ENCODE results near the gene TNFRSF19.
"Not testable (repeated sequence)": the region's sequence is repeated elsewhere in the genome, so short reads cannot be mapped to it uniquely, and the experiment has no call there.

TNFRSF19 gene, protein sequence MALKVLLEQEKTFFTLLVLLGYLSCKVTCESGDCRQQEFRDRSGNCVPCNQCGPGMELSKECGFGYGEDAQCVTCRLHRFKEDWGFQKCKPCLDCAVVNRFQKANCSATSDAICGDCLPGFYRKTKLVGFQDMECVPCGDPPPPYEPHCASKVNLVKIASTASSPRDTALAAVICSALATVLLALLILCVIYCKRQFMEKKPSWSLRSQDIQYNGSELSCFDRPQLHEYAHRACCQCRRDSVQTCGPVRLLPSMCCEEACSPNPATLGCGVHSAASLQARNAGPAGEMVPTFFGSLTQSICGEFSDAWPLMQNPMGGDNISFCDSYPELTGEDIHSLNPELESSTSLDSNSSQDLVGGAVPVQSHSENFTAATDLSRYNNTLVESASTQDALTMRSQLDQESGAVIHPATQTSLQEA

DNA sequence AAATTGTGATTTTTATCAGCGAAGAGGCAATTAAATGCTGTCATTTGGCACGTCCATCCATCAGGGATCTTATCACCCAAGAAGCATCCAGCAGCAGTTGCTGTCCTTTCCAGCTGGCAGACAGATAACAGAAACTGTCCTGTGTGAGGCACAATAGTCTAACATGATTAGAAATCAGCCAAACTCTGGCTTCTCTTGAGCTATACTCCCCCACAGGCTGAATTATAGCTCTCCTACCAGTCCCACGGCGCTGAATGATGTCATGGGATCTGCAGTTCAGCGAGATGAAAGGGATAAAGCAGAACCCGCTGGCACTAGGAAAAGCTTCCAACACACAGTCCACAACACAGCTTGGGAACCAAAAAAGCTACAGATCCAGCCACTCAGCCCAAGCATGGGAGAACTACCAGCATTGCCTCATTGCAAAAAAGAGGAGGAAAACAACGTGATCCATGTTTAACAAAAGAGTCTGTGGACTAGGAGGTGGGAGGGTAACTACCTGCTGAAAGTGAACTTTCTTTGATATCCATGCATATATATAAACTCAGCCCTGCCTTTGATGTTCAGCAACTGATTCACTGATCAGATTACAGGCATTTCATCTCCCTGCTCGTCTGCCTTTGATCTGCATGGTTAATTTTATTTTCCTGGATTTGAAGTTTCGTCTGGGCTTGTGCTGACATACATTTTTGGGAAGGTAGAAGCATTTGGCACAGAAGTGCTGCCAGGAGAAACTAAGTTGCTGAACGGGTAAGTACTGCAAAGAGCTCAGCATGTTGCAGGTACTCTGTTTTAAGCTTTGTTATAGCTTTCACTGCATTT is at the start of gene TNFRSF19:
TNFRSF19 (plus strand) TSS at position 314 of the 822 bp plus-strand sequence. CDS start 19,772 bp downstream, outside the sequence.
- DNase-seq (ENCODE audit: low read depth in 1 of 2, low spot score in 1 of 2): no peak

DNA sequence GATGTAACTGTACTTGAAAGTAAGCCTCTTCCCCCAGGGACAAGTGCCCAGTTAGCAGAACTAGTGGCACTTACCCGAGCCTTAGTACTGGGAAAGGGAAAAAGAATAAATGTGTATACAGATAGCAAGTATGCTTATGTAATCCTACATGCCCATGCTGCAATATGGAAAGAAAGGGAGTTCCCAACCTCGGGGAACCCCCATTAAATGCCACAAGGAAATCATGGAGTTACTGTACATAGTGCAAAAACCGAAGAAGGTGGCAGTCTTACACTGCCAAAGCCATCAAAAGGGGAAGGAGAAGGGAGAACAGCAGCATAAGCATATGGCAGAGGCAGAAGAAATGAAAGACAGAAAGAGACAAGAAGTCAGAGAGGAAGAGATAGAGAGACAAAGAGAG is 40.3 kb upstream of the TNFRSF19 start:
- not testable (repeated sequence) for DNase-seq (ENCODE audit: low read depth in 1 of 2, low spot score in 1 of 2)

DNA sequence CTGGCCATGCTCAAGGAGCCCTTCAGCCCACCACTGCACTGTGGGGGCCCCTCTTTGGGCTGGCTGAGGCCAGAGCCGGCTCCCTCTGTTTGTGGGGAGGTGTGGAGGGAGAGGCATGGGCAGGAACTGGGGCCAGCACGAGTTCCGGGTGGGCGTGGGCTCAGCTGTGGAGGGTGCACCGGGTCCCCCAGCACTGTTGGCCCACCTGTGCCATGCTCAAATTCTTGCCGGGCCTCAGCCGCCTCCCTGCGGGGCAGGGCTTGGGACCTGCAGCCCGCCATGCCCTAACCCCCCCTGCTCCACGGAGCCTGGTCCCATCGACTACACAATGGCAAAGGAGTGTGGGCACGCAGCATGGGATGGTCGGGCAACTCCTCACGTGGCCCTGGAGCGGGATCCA is 38.8 kb upstream of the TNFRSF19 start:
- DNase-seq (ENCODE audit: low read depth in 1 of 2, low spot score in 1 of 2): no peak

DNA sequence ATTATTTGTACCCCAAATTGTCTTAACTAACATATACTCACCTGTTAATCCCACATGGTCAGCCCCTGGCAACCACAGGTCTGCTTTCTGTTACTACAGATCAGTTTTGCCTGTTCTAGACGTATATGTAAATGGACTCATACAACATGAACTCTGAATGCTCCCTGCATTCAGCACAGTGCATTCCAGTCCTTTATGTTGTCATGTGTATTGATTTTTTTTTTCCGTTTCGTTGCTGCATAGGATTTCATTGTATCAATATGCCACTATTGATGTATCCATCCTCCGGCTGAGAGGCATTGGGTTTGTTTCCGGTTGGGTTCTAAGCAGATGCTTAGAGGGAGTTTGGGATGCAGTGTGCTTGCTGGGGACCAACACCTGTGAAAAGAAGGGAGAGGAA is 36.1 kb upstream of the TNFRSF19 start:
- DNase-seq (ENCODE audit: low read depth in 1 of 2, low spot score in 1 of 2): no peak

DNA sequence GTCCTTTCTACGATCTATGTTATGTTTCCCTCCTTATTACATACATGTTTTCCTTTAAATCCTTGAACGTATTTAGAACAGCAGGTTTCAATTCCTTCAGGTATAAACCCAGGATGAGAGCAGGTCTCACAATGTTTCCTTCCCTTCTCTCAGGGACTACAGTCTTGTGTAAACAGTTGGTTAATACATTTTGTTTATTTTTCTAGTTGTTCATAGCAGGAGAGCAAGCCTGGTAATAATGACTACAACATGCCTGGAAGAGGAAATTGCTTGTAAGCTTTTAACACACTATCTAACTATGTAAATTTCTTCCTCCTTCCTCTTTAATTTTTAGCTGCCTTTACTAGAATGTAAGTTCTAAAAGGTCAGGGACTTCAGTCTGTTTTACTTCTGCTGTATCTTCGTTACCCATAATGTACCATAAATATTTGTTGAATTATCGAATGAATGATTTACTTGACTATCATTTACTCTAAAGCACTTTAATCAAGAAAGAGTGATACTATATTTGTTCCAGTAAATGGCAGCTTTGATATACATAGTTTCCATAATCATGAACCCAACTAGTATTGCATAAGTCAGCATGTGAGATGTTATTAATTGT is 28.9 kb upstream of the TNFRSF19 start:
- DNase-seq (ENCODE audit: low read depth in 1 of 2, low spot score in 1 of 2): no peak

DNA sequence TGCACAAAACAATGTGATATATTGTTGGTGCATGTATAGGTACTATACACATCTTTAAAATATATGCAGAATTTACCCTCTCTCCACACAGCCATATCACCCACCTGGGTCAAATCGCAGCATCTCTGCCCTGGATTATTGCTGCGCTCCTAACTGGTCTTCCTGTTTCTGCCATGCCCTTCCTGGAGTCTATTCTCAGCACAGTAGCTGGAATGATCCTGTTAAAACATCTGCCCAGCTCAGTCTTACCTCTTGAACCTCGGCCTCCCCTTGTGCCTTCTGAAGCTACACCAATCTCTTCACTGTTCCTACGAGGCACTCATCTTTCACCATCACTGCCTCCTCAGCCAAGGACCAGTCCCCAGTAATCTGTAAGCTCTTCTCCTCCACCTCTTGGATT is 25.5 kb upstream of the TNFRSF19 start:
- no peak for DNase-seq (ENCODE audit: low read depth in 1 of 2, low spot score in 1 of 2)

DNA sequence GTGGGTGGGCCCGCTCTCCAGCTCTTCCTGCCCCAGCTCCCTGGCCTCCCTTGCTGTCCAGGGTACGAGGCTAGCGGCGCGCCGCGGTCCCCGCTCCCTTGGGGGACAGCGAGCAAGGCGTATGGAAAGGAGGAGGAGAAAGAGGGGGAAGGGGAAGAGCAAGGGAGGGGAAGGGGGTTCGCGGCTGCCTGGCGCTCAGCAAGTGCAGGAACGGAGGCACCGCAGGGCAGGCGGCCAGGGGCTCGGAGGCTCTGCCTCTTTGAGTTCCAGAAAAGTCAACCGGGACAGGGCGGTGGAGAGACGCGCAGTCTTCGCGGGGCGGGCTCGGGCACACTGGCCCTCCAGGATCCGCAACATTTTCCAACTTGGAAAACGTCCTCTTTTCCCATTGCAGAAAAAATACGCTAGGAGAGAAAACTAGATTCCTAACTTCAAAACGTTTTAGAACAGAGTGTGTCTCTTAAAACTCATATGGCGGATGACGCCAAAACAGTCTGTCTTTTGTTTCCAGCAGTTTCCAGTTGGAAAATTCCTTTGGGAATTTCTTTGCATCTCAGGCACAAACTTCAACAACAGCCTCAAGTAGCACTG is 23.1 kb upstream of the TNFRSF19 start:
- no peak for DNase-seq (ENCODE audit: low read depth in 1 of 2, low spot score in 1 of 2)

DNA sequence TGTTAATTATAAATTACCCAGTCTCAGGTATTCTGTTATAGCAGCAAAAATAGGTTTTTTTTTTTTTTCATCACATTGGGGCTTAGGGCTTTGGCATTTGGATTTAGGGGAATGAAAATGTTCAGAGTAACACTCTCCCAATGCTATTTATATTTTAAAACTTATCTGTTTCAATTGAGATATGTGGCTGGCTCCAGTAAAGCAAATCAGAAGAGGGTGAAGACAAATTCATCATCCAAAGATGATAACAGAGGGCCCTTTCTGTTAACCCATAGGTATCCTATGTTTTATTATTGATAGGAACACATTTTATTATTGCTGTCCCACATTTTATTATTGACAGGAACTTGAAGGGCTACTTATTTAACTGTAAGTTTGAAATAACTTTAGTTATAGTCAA is 20.5 kb upstream of the TNFRSF19 start:
- no peak for DNase-seq (ENCODE audit: low read depth in 1 of 2, low spot score in 1 of 2)

DNA sequence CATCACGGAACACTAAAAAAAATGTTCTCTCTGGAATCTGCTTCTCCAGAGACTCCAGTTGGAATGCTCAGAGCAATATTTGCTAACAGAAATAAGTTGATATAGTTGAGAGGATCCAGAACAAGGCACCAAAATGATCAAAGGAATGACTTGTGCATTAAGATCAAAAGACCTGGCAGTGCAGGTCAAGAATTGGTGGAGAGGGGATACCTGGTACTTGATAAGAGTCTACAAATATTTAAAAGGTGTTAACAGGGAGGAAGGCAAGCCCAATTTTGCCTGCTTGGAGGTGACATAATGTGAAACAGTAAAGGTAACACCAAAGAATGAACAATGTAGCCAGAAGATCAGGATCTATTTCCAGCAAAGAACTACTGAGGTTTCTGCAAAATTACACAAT is 20.0 kb upstream of the TNFRSF19 start:
- no peak for DNase-seq (ENCODE audit: low read depth in 1 of 2, low spot score in 1 of 2)

DNA sequence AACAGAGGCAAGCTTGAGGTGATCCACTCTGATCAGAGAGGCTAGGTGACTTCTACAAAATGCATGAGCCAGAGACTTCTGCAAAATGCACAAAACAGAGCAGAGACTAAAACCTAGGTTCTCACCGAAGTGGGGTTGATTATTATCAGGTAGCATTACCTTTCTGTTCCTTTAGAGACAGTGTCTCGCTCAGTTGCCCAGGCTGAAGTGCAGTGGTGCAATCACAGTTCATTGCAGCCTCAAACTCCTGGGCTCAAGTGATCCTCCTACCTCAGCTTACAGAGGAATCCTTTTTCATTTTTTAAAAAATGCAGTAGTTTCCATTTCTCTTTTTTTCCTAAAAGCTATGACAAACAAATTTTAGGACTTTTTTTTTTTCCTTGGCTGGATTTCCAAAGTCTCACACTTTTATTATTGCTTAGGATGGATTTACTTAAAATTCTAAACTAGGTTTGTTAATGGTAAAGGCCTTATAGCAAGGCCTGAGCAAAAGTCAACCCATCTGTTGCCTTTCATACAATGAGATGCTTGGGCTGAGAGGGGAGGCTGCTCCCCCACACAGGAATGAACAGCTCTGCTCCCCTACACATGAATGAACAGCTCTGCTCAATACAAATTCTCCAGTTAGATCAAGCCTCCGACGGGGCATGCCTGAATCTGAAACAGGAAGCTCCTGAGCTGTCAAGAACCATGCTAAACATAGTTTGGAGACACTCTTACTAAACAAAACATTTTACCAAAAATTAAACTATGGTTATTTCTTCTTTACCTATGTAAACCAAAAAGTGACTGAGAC is 18.8 kb upstream of the TNFRSF19 start:
- DNase-seq (ENCODE audit: low read depth in 1 of 2, low spot score in 1 of 2): no peak

DNA sequence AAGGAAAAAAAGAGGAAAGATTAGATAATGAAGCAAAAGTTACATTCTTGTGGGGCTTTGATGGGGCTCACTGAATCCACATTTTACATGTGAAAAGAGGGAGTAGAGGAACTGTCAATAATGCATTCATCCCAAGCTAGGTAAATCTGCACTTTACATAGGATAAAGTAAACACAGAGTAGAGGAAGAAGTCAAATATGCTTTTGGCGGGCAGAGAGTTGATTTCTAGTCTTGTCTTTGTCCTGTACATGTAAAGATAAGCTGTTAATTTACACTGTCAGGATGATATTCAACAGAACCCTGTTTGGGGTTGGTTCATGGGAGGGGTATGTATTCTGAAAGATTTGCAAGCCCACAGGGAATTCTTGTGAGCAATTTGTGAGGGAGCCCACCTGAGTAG is 18.0 kb upstream of the TNFRSF19 start:
- DNase-seq (ENCODE audit: low read depth in 1 of 2, low spot score in 1 of 2): no peak

DNA sequence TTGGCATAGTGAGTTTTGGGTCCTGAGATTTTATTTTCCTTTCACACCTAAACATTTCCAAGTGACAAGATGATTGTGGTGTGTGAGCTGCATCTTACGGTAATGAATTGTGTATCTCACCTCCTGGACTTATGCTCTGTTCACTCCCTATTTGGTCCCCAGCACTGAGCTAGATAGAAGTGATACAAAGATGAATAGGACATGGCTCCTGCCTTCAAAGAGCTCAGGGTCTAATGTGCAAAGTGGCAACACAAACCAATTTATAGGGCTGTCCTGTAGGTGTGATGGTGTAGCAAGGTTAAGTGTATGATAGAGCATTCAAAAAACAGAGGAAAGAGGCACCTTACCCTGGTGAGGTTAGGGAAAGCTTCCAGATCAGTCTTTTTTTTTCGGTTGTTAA is 17.6 kb upstream of the TNFRSF19 start:
- no peak for DNase-seq (ENCODE audit: low read depth in 1 of 2, low spot score in 1 of 2)

DNA sequence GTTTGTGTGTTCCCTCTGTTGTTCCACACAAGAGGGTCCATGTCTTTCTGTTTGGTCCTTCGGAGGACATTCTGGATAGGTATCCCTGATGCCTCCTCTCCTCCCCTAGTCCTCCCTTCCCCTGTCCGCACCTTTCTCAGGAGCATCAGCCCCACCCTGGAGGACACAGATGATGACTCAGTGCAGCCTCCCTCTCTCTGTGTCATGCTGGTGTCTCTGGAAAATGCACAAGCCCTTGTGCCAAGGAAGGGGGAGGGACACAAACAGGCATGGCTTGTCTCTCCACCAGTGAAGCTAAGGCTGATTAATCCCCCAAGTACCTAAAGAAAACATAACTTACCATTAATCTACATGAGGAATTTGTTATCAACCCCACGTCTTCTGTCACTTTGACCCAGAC is 16.2 kb upstream of the TNFRSF19 start:
- no peak for DNase-seq (ENCODE audit: low read depth in 1 of 2, low spot score in 1 of 2)

DNA sequence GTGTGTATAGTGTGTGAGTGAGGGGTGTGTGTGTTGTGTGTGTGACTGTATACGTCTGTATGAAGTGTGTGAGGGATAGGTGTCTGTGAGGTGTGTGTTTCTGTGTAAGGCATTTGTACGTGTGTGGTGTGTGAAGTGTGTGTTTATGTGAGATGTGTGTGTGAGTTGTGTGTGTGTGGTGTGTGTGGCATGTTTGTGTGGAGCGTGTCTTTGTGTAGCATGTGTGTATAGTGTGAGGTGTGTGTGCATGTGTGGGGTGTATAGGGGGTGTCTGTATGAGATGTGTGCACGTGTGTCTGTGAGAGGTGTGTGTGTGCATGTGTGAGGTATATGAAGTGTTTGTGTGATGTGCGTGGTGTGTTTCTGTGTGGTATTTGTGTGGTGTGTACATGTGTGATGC is 13.2 kb upstream of the TNFRSF19 start:
- no peak for DNase-seq (ENCODE audit: low read depth in 1 of 2, low spot score in 1 of 2)

DNA sequence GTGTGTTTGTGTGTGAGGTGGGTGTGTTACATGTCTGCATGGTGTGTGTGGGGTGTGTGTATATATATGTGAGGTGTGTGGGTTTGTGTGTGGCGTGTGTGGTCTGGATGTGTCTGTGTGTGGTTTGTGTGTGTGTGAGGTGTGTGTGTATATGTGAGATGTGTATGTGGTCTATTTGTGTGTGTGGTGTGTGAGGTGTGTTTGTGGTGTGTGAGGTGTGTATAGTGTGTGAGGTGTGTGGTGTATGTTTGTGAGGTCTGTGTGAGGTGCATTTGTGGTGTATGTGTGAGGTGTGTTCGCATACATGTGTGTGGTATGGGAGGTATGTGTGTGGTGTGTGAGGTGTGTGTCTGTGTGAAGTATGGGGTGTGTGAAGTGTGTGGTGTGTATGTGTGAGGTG is 12.5 kb upstream of the TNFRSF19 start:
- no peak for DNase-seq (ENCODE audit: low read depth in 1 of 2, low spot score in 1 of 2)

DNA sequence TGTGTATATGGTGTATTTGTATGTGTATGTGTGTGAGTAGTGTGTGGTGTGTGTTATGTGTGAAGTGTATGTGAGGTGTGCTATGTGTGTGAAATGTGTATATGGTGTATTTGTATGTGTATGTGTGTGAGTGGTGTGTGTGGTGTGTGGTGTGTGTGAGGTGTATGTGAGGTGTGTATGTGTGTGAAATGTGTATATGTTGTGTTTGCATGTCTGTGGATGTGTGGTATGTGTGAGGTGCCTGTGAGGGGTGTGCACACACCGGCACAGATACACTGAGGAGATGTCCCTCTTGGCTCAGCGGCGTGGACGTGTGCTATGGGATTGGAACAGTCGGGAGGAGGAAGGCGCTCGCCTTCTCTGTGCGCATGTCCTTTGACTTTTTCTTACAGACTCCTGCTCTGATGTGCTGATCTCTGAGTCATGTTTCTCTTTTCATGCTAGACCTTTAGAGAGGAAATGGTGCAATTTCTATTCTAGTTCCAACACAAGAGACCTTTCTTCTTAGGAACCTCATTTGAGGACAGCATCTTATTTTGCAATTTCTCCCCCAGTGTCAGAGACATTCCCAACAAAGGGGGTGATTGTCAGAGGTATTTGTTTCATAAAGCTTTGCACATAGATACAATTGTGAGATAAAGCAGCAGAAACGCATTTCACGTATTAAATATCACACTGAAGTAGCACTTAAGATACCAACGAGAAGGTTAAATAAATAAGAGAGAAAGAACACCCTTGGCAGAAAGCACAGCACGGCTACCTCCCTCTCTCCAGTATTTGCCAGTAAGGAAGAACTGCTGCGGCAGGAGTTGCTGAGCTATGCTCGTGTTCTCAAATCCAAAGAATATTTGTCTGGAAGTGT is 11.3 kb upstream of the TNFRSF19 start:
- DNase-seq (ENCODE audit: low read depth in 1 of 2, low spot score in 1 of 2): no peak

DNA sequence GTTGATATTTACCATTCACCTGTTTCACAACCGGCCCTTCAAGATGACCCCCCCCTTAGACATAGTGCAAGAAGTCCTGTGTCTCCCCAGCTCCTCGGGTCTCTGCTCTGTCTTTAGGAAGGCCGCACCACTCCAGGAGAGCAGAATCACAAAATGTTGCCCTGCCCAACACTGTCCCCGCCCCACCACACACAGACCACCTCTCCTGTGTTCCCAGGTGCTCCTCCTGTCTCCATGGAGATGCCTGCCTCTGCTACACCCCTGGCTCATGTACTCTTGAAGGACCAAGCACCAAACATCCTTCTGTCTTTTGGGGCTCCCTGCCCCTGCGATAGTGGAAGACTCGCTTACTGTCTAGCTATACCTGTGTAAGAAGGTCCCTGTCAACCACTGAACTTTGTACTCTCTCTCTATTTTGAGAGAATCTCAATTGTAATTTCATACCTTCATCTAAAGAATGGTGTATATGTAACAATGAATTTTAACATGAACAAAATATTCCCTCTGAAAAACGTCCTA is 9.6 kb upstream of the TNFRSF19 start:
- DNase-seq (ENCODE audit: low read depth in 1 of 2, low spot score in 1 of 2): no peak

DNA sequence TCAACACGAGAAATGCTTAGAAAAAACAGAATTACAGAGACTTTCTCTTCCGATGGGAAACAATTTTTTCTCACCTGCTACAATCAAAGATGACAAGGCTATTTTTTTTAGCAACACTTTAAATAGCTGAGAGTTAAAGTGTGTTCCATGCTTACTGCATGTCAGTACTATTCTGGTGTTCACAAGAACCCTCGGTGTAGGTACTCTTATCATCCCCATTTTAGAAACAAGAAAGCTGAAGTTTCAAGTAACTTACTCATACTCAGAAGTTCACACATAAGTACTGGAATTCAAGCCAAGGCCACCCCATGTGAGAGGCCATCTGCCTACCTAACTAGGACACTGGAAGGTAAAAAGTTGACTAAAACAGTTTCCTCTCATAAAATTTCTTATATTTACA is 9.0 kb upstream of the TNFRSF19 start:
- DNase-seq (ENCODE audit: low read depth in 1 of 2, low spot score in 1 of 2): no peak

DNA sequence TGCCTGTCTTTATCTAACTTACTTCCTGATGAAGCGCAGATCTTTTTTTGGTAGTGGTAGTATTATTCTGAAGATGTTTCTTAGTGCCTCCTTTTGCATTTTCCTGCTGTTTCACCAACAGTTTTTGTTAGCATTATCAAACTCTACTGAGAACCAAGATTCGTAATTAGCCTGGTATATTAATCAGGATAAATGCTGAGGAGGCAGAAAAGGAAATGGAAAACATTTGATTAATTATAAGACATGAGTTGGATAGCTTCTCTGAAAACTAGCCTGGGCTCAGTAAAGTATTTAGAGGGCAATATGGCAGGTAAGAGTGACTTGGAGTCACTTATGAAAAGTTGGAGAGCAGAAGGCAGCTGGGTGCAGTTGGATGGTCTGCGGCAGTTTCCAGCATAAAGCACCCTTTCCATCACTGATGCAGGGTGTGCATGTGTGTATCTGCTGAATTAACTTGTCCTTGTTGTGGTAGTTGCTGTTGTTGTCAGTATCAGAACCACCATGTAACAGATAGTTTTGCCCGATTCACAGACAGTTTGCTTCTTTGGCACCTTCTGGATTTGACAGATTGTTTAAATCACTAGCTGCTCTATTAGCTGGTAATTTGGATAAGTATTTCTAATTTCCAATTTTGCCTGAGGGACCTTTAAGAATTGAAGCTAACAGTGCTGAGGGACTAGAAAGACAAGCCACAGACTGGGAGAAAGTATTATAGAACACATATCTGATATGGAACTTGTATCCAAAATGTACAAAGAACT is 6.9 kb upstream of the TNFRSF19 start:
- DNase-seq (ENCODE audit: low read depth in 1 of 2, low spot score in 1 of 2): no peak

Measured in activated CD4-positive, alpha-beta T cell treated with anti-CD3 and anti-CD28 coated beads, Interleukin-2, amount 50 U/mL, for 24 hours (primary cell).